ENCODE results near the gene PRKCA.
A peak's percentile ranks its signal among the peaks of the same experiment; 100 is the strongest.

PRKCA gene

GRCh38 chr17:66647391-66647983, 345.1 kb downstream of the PRKCA start:
- TF ChIP-seq CTCF (conservative IDR thresholded peaks at IDR 0.05; ENCODE audit: control insufficient read depth, insufficient read depth, low read depth, low read length), result no peak
- DNase-seq (ENCODE audit: low read depth), result no peak

GRCh38 chr17:66649818-66650543, 347.6 kb downstream of the PRKCA start:
- TF ChIP-seq CTCF (conservative IDR thresholded peaks at IDR 0.05; ENCODE audit: control insufficient read depth, insufficient read depth, low read depth, low read length), result no peak
- no peak for DNase-seq (ENCODE audit: low read depth)
- no peak overlapping the region for H3K4me3 ChIP-seq (ENCODE audit: control insufficient read depth, low read depth, low read length)

More at GRCh38 chr17:66647391-66647983, 345.1 kb downstream of the PRKCA start:
- no peak overlapping the region for H3K4me3 ChIP-seq (ENCODE audit: control insufficient read depth, low read depth, low read length)

GRCh38 chr17:66650544-66650877, 348.1 kb downstream of the PRKCA start:
- H3K4me3 ChIP-seq (ENCODE audit: control insufficient read depth, low read depth, low read length), result no peak overlapping the region
- no peak for TF ChIP-seq CTCF (conservative IDR thresholded peaks at IDR 0.05; ENCODE audit: control insufficient read depth, insufficient read depth, low read depth, low read length)
- no peak for DNase-seq (ENCODE audit: low read depth)

GRCh38 chr17:66652840-66653507, 350.6 kb downstream of the PRKCA start:
- peak; percentile 70 for DNase-seq (ENCODE audit: low read depth)
- no peak for TF ChIP-seq CTCF (conservative IDR thresholded peaks at IDR 0.05; ENCODE audit: control insufficient read depth, insufficient read depth, low read depth, low read length)

GRCh38 chr17:66654106-66654740, 351.8 kb downstream of the PRKCA start:
- no peak for TF ChIP-seq CTCF (conservative IDR thresholded peaks at IDR 0.05; ENCODE audit: control insufficient read depth, insufficient read depth, low read depth, low read length)
- peak; percentile 84 for DNase-seq (ENCODE audit: low read depth)
- no peak overlapping the region for H3K4me3 ChIP-seq (ENCODE audit: control insufficient read depth, low read depth, low read length)

More at GRCh38 chr17:66652840-66653507, 350.6 kb downstream of the PRKCA start:
- H3K4me3 ChIP-seq (ENCODE audit: control insufficient read depth, low read depth, low read length), result no peak overlapping the region

GRCh38 chr17:66654764-66655163, 352.4 kb downstream of the PRKCA start:
- no peak overlapping the region for H3K4me3 ChIP-seq (ENCODE audit: control insufficient read depth, low read depth, low read length)
- peak; percentile 44 for DNase-seq (ENCODE audit: low read depth)
- no peak for TF ChIP-seq CTCF (conservative IDR thresholded peaks at IDR 0.05; ENCODE audit: control insufficient read depth, insufficient read depth, low read depth, low read length)
